ENCODE data around the gene ANO2. TPM values are rescaled to one million over a fixed set of nuclear protein-coding genes. Genes with fewer than 3 reads are reported as not detected.

ANO2 gene
- total and polyA plus RNA-seq, 8 donors: 0.43 to 2.4 (median 0.97) TPM

DNA sequence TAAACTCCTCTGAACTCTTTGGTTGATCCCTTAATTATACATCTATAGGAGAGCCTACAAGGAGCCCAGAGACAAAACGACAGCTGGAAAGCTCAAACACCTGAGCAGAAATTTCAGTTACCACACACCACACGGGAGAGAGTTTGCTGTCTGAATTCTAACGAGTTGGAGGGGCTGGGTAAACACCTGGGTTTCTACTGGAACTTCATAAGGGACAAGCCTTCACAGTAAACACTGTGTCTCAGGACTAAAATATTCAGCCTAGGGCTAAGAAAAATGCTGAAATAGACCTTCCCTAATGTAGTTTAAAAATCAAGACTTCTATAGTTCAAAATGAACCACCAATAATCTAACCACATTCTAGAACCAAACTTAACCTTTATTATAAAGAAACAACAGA, 9.6 kb upstream of the ANO2 start:
- WGBS, 2 donors: 7 to 9% methylated on average over 3 of the region's 3 CpGs

DNA sequence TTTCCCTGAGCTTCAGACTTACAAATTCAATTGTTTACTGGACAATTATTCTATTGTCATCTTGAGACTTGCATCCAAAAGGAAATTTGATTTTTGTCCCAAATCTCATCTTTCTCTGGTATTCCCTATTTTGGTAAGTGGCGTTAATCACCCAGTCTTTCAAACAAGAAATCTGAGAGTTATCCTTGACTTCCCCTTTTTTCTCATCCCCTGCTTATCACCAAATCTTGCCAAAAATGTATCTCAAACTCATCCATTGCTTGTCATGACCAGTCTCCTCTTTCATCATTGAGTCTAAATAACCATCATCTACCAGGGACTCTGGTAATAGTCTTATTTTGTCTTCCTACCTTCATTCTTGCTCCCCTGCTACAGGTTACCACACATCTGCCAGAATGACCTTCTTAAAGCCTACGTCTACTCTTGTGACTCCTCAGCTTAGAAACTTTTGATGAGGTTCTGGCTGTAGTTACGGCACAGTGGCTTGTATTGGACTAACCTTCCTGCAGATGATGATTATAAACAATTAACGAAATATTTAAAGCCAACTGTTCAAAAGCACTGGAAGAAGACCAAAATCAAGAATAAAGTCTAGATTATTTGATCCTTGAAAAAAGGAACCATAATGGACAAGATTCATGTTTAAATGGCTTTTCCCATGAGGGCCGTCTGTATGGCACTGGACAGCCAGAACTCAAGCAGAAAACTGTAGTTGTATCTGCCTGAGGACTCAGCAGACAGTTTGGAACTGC, 9.0 kb upstream of the ANO2 start:
- H3K27ac ChIP-seq: no peak overlapping the region
- no peak for FAIRE-seq
- H3K27me3 ChIP-seq: peaks cover 0 to 4% (median 0%) of the 10 kb centered on the region in 4 donors
- H3K4me3 ChIP-seq: no peak overlapping the region
- H3K4me1 ChIP-seq: no peaks in the 10 kb centered on the region
- TF ChIP-seq, protein P1, sequence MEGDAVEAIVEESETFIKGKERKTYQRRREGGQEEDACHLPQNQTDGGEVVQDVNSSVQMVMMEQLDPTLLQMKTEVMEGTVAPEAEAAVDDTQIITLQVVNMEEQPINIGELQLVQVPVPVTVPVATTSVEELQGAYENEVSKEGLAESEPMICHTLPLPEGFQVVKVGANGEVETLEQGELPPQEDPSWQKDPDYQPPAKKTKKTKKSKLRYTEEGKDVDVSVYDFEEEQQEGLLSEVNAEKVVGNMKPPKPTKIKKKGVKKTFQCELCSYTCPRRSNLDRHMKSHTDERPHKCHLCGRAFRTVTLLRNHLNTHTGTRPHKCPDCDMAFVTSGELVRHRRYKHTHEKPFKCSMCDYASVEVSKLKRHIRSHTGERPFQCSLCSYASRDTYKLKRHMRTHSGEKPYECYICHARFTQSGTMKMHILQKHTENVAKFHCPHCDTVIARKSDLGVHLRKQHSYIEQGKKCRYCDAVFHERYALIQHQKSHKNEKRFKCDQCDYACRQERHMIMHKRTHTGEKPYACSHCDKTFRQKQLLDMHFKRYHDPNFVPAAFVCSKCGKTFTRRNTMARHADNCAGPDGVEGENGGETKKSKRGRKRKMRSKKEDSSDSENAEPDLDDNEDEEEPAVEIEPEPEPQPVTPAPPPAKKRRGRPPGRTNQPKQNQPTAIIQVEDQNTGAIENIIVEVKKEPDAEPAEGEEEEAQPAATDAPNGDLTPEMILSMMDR (IDR thresholded peaks at IDR 0.05): no peak
- no peaks in the 10 kb centered on the region for H3K9me3 ChIP-seq
- no peak for ATAC-seq
- intact Hi-C loops (cut with DNase I): no loop called here
- WGBS, 2 donors: 64 to 67% methylated on average over 5 of the region's 5 CpGs
- H3K36me3 ChIP-seq: no peaks in the 10 kb centered on the region
- no peak for DNase-seq

More for the DNA sequence above, 9.6 kb upstream of the ANO2 start:
- H3K4me3 ChIP-seq: no peak overlapping the region
- DNase-seq (no peak), FAIRE-seq (no peak), ATAC-seq (no peak)
- intact Hi-C loops (cut with DNase I): no loop called here
- no peaks in the 10 kb centered on the region for H3K9me3 ChIP-seq
- H3K27me3 ChIP-seq: peaks cover 0 to 4% (median 0%) of the 10 kb centered on the region in 4 donors
- H3K4me1 ChIP-seq: no peaks in the 10 kb centered on the region
- H3K36me3 ChIP-seq: no peaks in the 10 kb centered on the region
- no peak overlapping the region for H3K27ac ChIP-seq
- TF ChIP-seq, protein P1 (IDR thresholded peaks at IDR 0.05): no peak

DNA sequence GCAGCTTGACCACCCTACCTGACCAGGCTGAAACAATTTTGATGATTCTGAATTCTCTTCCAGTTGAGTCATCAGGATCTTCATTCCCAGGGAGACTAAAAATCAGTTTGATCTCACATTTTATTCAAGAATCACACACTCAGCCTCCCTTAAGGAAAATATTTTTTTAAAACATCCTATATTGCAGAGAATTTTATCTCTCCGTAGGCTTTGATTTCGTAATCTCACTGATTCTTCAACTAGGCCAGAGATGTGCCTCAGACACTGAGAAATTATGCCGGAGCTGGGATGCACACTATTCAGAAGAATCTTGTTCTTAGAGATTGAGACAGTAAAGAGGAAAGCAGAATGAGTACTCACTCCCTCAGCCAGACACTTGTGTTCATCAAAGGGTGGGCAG, 7.0 kb upstream of the ANO2 start:
- Histone ChIP-seq H3K27me3 (peaks cover 0 to 4% (median 0%) of the 10 kb centered on the region in 4 donors), H3K4me1 (no peaks in the 10 kb centered on the region), H3K36me3 (no peaks in the 10 kb centered on the region), H3K4me3 (no peak overlapping the region), H3K27ac (no peak overlapping the region), H3K9me3 (no peaks in the 10 kb centered on the region)
- no peak for ATAC-seq
- no peak for FAIRE-seq
- TF ChIP-seq, protein P1 (IDR thresholded peaks at IDR 0.05): no peak
- WGBS, 2 donors: 73 to 85% methylated on average over 3 of the region's 3 CpGs
- DNase-seq: no peak
- intact Hi-C loops (cut with DNase I): no loop called here

DNA sequence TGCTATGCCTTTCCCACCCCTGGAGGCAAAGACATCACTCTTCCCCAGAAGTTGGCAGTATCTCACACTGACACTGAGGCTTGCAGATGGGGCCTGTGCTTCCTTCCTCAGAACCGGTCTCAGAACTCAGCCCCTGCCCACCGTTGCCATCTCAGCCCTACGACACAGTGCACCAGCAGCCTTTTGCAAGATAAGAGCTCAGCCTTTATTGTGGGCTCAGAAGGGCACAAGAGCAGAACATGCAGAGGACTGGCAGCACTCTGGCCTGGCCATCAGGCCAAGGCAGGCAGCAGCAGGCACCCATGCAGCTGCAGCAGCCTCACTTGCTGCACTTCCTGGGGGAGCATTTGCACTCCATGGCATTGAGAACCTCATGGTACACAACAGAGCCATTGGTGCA, 3.6 kb upstream of the ANO2 start:
- H3K4me3 ChIP-seq: no peak overlapping the region
- TF ChIP-seq, protein P1 (IDR thresholded peaks at IDR 0.05): no peak
- H3K4me1 ChIP-seq: no peaks in the 10 kb centered on the region
- intact Hi-C loops (cut with DNase I): no loop called here
- H3K36me3 ChIP-seq: no peaks in the 10 kb centered on the region
- H3K9me3 ChIP-seq: no peaks in the 10 kb centered on the region
- H3K27ac ChIP-seq: no peak overlapping the region
- no peak for DNase-seq
- ATAC-seq: no peak
- peaks cover 0 to 14% (median 5%) of the 10 kb centered on the region in 4 donors for H3K27me3 ChIP-seq
- 53 to 69% methylated on average over 3 of the region's 3 CpGs for WGBS, 2 donors
- no peak for FAIRE-seq

DNA sequence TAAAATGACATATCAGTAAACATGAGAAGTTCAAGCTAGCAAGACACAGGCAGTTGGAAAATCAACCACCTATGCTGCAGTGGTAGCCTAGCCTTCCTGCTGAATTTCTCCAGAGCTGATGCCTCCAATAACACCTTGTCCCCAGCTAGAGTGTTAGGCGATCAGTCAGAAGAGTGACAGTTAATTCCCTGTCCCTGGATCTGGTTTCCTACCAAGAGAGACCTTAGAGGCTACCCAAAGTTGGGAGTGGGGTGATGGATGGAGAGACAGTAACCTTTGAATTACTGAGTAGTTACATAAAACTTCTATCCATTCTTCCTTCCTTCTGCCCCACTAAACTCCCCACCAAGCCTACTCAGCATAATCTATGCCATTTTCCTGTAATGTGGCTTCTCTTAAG, 1.9 kb upstream of the ANO2 start:
- no peak overlapping the region for H3K27ac ChIP-seq
- FAIRE-seq (no peak), DNase-seq (no peak), ATAC-seq (no peak)
- TF ChIP-seq, protein P1 (IDR thresholded peaks at IDR 0.05): no peak
- H3K4me3 ChIP-seq: no peak overlapping the region
- WGBS, 2 donors: 58 to 67% methylated on average over 1 of the region's 1 CpG
- intact Hi-C loops (cut with DNase I): no loop called here
- H3K36me3 ChIP-seq: no peaks in the 10 kb centered on the region
- no peaks in the 10 kb centered on the region for H3K9me3 ChIP-seq
- peaks cover 0 to 14% (median 5%) of the 10 kb centered on the region in 4 donors for H3K27me3 ChIP-seq
- no peaks in the 10 kb centered on the region for H3K4me1 ChIP-seq

Data from pancreas (tissue), 10 donors.